GM18907 (cell line): ENCODE measurements around the gene ADAM19.

Experiments
- ATAC-seq: cut with Tn5 transposase; IDR thresholded peaks from one replicate; pipeline ENCODE4 v1.9.1; 2021; ENCODE audit warnings: mild to moderate bottlenecking, moderate library complexity; ENCODE audit not compliant: unreplicated experiment

ADAM19 gene

GRCh38 chr5:157543825-157544622, 31.6 kb downstream of the ADAM19 start:
- no peak for ATAC-seq

GRCh38 chr5:157542282-157543000, 33.1 kb downstream of the ADAM19 start:
- no peak for ATAC-seq

GRCh38 chr5:157541447-157542118, 34.0 kb downstream of the ADAM19 start:
- peak; percentile 3 for ATAC-seq

- ATAC-seq, result peak; percentile 94
Measured at GRCh38 chr5:157540707-157541446, 34.7 kb downstream of the ADAM19 start.

- ATAC-seq, result peak; percentile 16
Measured at GRCh38 chr5:157540124-157540523, 35.5 kb downstream of the ADAM19 start.

- no peak for ATAC-seq
Measured at GRCh38 chr5:157539503-157540022, 36.0 kb downstream of the ADAM19 start.

- no peak for ATAC-seq
Measured at GRCh38 chr5:157538311-157538710, 37.3 kb downstream of the ADAM19 start.

GRCh38 chr5:157535042-157535865, 40.3 kb downstream of the ADAM19 start:
- no peak for ATAC-seq

- no peak for ATAC-seq
Measured at GRCh38 chr5:157533011-157533481, 42.5 kb downstream of the ADAM19 start.

GRCh38 chr5:157532022-157532421, 43.6 kb downstream of the ADAM19 start:
- ATAC-seq, result no peak

- ATAC-seq, result no peak
Measured at GRCh38 chr5:157530226-157530972, 45.2 kb downstream of the ADAM19 start.

- ATAC-seq, result no peak
Measured at GRCh38 chr5:157529002-157529401, 46.6 kb downstream of the ADAM19 start.

- ATAC-seq, result no peak
Measured at GRCh38 chr5:157528036-157528632, 47.4 kb downstream of the ADAM19 start.

GRCh38 chr5:157524887-157525286, 50.7 kb downstream of the ADAM19 start:
- ATAC-seq, result no peak

GRCh38 chr5:157523976-157524375, 51.6 kb downstream of the ADAM19 start:
- no peak for ATAC-seq

- ATAC-seq, result no peak
Measured at GRCh38 chr5:157521704-157522029, 53.9 kb downstream of the ADAM19 start.

- ATAC-seq, result no peak
Measured at GRCh38 chr5:157520911-157521703, 54.5 kb downstream of the ADAM19 start.
